Measurements from ENCODE around the gene RTP5.

RTP5 gene

DNA sequence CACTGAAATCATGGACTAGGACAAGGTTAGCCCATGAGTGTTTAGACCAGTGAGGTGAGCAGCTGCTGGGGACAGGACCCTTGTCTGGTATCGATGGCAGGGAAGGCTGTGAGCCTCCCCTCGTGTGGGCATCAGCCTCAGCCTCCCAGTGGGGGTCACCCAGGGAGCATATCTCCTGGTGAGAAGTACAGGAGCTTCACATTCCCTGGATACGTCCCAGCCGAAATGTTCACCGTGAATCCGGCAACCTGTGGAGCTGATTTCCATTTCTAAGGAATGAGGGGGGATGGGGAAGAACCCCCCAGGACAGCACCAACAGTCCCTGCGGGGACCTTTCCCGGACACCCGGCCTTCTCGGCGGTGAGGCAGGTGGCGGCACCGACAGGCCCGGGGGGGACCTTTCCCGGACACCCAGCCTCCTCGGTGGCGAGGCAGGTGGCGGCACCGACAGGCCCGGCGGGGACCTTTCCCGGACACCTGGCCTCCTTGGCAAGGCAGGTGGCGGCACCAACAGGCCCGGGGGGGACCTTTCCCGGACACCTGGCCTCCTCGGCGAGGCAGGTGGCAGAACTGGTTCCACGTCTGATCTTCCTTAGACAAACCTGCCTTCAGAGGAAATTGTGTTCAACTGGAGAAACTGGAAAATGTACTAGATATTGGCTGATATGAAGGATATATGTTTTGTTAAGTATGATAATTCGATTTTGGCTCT, 21.2 kb downstream of the RTP5 start:
- peak; percentile 82 for DNase-seq

DNA sequence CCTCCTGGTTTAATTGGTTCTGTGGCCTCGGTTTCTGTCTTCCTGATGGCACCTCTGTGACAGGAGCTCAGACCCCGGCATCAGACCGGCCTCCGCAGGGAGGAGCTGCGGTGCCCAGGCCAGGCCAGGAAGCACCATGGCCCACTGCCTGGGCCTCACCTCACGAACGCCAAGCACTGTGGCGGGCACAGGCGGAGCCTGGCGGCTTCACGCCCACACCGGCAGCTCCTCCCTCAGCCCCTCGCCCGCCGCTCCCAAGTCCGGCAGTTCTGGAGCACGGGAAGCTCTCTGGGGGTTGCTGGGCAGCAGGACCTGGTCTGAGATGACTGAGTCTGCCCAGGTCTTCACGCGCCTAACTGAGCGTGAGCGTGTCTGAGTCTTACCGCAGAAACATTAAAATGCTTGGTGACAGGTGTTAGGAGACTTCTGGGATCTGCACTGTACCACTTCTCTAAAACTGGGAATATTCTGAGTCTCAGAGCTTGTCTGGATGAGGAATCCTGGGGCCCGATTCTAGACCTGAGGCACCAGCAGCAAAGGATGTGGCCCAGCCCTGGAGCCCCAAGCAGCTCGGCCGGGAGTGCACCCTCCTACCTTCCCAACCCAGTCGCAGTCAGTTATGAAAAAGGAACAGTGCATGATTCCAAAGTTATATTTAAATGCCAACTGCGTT, 21.9 kb downstream of the RTP5 start:
- DNase-seq: peak; percentile 55

DNA sequence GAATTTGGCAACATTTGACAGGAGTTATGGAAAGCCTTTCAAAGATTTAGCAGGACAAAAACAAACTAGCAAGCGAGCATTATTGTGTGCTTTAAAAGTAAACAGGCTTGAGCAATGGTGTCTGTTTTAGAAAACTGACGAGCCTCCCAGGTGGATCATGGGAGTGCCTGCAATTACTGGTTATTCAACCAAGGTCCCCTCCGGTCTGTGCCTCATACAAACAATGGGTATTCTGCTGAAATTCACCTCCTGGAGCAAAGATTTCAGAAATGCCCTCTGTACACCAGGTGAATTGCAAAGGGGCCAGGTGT, 22.4 kb downstream of the RTP5 start:
- DNase-seq: no peak

DNA sequence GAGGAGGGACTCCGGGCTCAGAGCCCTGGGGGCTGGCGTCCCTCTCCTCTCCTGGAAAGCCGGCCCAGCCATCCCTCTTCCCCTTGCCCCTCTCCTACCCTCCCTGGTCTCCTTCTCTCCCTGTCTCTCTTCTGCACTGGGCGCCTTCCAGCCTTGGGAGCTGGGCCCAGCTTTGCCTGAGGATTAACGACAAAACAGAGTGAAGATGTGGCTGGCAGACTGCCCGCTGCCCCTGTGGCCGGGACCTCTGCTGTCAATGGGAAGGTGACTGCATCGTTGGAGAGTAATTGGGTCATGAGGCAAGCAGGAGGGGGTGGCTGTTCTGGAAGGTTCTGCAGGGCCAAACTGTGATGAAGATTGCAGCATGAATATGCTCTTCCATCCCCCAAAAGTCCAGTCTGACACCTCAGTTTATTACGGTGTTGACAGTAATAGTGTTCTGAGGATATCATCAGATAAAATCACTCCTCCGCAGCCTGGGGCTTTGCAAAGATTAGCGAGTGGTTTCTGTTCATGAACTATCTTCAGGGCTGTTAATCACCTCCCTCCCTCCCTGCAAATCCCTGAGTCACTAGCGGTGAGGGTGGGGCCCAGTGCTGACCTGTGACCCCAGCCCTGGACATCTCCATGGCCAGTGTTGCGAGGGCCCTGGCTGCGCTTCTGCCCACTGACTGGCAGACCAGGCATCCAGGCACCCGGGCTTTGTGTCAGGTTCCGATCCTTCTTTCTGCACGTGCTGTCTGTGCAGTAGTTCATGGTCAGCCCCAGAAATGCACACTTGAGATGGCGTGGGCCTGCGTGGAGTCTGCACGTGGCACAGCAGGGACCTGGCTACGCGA, 23.0 kb downstream of the RTP5 start:
- no peak for DNase-seq

DNA sequence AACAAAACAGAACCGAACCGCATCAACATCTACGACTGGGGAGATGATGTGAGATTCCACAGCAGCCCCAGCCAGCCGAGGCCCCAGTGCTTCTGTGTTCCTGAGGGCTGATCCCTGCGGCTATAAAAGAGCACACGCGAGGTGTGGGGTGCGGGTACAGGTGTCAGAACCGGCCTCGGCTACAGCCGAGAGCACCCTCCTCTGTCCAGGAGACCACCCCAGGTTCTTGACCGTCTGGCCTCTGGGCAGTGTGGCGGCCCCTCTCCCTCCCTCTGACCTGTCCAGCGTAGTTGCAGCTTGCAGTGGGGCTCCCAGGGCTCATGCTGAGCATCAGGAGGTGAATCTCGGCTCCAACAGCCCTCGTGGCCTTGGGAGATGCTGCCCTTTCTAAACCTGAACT, 23.7 kb downstream of the RTP5 start:
- DNase-seq: no peak

DNA sequence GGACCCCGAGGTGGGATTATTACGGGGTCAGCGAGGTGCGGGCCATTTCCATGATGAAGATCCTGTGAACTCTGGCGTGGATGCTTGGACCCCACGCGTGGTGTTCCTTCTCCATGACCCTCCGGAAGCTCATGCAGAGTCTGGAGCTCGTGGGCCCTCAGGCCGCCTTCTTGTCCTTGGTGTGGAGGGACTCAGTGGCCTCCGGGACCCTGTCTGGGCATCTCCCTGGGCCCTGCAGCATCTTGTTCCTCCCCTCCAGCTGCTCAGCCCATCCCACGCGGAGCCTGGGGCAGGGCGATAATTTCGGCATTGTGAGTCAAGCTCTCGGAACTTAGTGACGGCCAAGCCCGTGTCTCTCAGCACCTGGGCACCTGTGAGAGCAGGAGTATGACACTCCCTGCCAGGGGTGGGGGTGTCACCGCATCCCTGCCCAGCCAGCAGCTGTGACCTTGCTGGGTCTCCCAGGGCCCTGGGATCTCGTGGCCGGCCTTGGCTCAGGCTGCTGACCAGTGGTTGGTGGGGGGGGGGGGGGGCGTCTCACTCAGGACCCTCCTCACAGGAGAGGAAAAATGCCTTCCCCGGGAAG, 24.6 kb downstream of the RTP5 start:
- no peak for DNase-seq

DNA sequence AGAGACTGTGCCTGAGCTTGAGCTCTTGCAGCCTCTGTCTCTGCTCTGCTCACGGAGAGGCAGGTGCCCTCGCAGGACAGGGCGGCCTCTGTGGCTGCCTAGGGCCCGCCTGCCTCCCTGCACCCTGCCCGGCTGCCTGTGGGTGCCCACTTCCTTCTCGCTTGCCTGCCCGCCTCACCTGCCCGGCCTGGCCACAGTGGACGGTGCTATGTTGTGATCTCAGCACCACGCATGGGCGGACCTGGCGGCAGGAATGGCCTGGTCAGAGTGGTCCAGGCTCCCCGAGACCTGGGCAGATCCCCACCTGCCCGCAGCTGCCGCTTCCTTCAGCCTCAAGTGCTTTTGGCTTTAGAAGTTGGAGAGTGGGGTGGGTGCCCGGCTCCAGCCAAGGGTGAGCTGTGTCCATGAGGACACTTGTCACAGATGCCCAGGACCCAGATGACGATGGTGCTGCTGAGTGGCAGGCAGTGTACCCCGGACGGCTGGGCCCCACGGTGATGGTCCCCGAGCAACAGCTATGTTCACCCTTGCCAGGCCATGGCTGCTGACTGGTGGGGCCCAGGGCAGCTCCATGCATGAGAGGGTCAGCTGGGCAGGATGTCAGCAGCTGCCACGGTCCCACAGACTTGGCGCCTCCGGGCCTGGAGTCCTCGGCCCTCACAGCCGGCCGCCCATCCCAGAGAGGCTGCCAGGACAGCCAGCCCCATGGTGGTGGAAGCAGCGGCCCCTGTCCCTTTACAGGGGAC, 25.3 kb downstream of the RTP5 start:
- DNase-seq: no peak

DNA sequence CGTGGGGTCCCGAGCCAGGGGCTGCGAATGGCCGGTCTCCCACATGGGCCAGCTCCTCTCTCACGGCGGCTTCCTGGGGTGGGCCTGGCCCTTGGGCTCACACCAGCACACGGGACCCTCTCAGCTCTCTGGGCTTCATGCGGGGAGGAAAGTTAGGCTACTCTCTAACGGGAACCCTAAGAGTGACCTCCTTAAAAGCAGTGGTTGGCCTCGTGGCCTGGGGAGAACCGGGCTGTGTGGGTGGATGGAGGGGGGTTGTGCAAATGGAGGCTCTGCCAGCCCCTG, 25.8 kb downstream of the RTP5 start:
- DNase-seq: no peak

DNA sequence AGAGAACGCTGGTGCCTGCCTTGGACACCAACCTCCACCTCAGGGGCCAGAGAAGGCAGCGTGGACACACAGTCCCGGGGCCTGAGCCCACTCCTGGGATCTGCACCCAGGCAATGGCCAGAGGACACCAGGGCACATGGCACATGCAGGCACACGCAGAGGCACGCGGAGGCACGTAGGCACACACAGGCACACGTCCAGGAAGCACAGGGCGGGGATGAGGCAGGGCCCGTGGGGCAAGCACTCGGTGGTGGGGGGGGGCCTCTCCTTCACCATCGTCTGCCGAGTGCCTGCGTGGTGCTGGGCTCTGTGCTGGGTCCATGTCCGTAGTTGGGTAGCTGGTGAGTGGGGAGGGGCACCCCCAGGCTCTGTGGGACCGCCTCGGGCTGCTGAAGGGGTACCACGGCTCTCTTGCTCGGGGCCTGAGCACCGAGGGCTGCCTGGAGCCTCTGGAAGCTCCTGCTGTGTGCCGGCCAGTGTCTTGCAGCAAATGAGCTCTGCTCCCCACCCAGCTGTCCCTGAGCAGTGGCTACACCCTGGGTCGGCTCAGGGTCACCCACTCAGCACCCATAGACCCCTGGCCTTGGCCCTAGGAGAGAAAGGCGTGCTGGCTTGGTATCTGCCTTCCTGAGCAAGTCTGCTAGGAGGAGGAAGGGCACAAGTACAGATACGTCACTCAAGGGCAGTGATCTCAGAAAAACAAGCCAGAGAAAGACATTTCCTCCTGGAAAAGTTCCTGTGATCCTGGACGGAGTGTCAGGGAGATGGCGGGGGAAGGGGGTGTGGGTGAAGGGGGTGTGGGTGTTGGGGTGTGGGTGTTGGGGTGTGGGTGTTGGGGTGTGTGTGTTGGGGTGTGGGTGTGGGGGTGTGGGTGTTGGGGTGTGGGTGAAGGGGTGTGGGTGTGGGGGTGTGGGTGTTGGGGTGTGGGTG, 26.4 kb downstream of the RTP5 start:
- DNase-seq: no peak

DNA sequence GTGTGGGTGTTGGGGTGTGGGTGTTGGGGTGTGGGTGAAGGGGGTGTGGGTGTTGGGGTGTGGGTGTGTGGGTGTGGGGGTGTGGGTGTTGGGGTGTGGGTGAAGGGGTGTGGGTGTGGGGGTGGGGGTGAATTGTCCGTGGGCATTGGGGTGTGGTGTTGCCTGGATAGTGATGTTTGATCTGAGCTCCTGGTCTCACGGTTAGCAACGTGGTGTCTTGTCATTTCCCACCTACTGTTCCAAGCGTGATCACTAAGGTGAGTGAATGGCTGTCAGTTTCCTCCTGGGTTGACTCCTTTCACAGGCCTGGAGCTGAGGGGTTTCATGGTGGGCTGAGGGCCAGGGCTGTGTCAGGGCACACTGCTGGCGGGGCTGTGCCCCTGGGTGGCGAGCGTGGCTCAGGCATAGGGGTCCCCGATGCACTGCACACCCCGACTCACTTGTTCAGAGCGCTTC, 27.2 kb downstream of the RTP5 start:
- no peak for DNase-seq

DNA sequence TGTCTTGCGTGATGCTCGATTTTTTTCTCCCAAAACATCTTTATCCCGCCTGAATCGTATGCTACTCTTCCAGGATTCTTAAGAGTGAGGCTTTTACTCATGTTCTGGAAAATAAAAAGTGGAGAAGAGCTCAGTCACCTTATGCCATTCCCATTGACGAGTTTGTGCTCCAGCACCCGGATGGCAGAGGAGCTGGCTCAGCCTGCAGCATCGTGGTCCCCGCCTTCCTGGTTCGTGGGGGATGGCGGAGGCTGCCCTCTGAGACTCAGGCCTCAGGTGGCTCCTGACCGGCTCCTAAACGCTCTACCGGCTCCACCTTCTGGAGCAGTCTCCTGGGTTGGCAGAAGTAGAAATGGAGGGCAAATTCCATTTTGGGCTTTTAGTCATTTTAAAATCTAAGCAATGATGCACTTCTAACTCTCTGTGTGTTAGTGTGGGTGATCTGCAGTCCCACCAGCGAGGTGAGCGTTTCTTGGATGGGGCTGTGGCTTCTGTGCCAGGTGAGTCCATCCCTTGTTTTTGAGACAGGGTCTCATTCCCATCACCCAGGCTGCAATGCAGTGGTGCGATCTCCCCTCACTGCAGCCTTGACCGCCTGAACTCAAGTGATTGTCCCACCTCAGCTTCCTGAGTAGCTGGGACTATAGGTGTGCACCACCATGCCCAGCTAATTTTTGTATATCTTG, 27.8 kb downstream of the RTP5 start:
- no peak for DNase-seq

DNA sequence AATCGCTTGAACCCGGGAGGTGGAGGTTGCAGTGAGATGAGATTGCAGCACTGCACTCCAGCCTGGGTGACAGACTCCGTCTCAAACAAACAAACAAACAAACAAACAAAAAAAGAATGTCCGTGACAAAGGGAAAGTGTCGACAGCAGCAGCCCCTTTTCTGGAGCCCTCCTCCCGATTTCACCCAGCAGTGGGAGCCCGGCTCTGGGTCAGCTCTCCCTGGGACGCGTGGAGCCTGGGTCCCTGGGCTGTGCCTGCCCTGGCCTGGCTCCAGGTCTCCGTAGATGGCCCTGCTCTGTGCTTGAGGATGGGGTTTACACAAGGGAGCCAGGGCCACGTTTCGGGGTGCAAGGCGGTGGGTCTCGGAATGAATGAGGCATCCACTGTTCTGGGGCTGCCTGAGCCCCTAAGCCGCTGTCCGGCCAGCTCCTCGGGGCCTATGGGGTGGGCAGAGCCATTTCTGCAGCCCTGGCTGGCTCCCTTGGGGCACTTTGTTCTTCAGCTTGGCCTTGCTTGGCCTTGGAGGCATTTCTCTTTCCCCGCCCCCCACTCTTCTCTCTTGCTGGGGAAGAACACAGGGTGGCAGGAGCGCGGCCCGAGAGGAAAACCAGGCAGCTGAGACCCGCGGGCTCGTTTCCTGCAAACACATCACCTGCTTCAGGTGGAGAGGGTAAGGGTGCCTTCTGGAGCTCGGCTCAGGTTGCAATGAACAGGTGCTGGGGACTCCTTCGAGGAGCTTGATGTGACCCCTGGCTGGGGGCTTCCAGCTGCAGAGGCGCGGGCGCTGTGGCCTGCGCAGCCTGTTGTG, 29.1 kb downstream of the RTP5 start:
- DNase-seq: no peak

DNA sequence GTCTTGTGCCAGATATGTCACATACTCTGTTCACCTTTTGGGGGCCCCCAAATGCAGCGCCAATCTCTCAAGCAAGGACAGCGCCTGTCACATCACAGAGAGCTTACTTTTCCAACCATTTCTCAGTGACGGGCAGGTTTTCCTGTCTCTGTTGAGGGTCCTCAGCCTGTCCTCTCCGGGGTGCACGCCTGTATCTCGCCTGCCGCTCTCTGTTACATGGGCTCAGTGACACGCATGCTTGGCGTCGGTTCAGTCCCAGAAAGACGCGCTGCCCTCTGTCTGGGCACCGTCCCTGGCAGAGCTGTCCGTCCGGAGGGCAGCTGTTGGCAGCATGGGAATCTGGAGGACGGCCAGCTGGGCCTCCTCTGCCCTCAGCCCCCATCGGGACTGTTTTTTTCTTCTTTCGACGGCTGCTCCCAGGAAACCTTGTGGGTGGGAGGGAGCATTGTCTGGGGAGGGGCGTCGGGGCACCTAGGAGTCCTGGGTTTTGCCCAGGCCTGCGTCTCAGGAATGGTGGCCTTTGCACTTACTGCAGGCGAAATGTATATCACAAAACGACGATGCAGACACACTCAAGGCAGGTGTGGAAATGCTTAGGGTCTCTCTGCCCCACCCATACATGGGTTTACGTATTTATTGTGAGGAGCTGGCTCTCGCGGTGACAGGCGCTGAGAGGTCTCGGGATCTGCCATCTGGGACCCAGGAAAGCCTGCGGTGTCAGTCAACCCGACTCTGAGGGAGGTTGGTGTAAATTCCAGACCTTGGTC, 30.9 kb downstream of the RTP5 start:
- DNase-seq: no peak

DNA sequence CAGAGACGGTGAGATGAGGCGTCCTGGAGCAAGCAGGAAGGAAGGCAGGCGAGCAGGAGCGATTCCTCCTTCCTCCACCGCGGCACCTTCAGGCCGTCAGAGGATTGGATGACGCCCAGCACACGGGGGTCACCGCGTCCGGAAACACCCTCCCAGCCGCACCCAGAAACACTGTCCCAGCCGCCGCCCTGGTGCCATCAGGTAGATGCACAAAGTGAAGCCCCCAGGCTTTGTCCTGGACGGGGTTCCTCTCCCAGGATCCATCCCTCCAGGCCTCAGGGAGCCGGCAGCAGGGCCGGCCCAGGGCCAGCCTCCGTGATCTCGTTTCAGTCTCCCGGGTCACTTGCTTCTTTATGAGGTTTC, 31.5 kb downstream of the RTP5 start:
- no peak for DNase-seq

DNA sequence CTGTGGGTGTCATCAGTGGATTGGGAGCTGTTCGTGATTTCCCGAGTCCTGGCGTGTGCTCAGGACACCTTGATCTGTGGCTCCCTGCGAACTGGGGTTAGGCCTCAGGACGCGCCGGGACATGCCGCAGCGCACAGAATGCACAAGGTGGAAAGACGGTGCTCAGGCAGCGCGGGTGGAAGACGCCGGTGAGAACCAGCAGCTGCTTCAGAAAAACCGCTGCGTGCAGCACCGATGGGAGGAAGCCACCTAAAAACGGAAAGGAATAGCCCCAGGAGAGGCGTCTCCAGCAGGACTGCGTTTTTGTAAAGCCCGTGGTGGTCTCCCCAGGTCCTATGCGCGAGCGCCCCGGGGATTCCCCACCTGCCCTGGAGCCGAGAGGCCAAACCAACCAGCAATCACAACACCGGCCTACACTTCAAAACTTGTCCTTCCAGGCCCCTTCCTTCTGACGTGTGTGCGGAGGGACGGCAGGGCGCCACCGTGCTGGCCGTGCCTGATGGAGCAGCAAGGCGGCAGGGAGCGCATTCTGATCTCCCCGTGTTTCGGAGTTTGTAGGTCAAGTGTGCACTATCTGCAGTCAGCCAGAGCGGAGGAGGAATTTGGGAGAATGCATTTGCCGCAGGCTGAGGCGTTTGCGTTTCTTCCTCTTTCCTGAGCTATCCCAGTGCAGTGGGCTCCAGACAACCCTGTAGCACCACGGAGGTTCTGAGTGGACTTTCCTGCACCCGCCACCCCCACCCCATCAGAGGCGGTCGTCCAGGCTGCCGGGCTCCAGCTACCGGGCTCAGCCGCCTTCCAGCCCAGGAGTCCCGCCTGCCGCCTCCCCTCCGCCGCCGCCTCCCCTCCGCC, 32.2 kb downstream of the RTP5 start:
- no peak for DNase-seq

DNA sequence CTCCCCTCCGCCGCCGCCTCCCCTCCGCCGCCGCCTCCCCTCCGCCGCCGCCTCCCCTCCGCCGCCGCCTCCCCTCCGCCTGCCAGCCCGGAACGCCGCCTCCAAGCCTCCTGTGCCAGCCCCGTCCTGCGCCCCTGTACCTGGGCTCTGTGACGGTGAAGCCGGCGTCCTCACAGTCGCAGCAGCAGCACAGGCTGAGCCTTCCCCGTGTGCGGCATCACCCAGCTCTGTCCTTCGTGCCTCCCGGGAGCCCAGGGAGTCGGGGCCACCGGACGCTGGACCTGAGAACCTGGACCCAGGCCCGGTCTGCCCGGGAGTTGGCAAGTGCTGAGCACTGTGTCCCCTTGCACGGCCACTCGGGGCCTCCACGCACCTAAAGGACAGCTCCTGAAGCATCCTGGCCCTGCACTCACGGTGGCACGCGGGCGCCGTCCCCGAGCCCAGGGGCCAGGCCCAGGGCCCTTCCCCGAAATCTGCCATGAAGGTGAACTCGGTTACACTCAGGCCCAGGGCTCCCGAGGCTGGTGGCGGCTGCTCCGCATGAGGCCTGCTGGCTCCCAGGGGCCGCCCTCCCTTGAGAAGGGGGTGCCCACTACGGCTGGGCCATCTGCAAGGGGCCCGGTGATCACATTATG, 32.9 kb downstream of the RTP5 start:
- DNase-seq: no peak

DNA sequence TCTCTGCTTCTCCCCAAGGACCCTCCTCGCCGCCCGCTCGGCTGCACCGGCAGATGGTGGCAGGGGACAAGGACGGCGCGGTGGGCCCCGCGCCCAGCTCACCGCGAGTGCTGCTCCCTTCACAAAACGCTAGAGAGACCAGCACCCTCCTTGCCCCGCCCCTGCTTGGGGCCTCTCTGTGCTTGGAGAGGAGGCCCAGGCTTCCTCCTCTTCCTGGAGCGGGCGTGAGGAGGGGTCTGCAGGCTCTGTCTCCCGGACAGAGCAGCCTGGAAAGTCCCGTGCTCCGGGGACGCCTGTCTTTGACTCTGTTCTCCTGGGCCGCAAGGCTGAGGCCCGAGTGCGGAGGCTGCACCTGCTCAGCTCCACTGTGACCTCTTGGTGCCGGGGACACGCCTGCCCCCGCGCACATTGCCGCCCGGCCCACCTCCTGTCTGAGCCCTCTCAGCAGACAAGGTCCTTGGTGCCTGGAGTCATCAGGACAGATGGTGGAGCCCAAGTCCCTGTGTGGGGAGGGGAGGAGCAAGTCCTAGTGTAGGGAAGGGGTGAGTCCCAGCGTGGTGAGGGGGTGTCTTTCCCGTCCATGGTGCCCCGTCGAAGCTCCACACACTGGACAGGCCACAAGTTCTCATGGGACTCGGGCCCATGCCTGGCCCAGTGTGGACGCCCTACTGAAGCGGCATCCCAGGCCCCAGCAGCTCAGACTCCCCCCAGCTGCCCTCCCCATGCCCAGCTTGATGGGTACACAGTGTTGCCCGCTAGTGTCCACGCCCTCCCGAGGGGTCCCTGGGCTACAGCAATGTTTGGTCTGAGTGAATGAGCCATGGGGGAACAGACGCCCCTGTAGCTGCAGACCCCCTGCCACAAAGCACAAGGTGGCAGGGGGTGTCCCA, 33.8 kb downstream of the RTP5 start:
- no peak for DNase-seq

Data from DMS53 (cell line).